T-helper 2 cell treated with Interferon-gamma antibody and Interleukin-4, amounts not matched to agents 5 μg/mL and 100 μg/mL, for 36 hours (primary cell): ENCODE data around the gene TEX35.
A peak's percentile ranks its signal among the peaks of the same experiment; 100 is the strongest.
"Not testable (repeated sequence)": the region's sequence is repeated elsewhere in the genome, so short reads cannot be mapped to it uniquely, and the experiment has no call there.

Source experiments
- DNase-seq: peaks from one replicate; pipeline ENCODE4 v3.0.0; 2021; ENCODE audit warnings: low spot score
- H3K27ac Mint-ChIP-seq: one replicate; pipeline ENCODE4 v1.8.0; 2021; ENCODE audit warnings: mild to moderate bottlenecking, mixed read lengths
- H3K27me3 Mint-ChIP-seq: one replicate; pipeline ENCODE4 v1.8.0; 2021; ENCODE audit warnings: low read depth, mixed read lengths
- H3K36me3 Mint-ChIP-seq: one replicate; pipeline ENCODE4 v1.8.0; 2021; ENCODE audit warnings: low read depth, mixed read lengths
- H3K4me1 Mint-ChIP-seq: one replicate; pipeline ENCODE4 v1.8.0; 2021; ENCODE audit warnings: low read depth, mixed read lengths
- H3K4me3 Mint-ChIP-seq: one replicate; pipeline ENCODE4 v1.8.0; 2022; ENCODE audit warnings: mild to moderate bottlenecking, moderate library complexity, mixed read lengths
- H3K9me3 Mint-ChIP-seq: one replicate; pipeline ENCODE4 v1.8.0; 2021; ENCODE audit warnings: mixed read lengths

TEX35 gene

GRCh38 chr1:178548108-178548507, 35.2 kb downstream of the TEX35 start:
- no peak for DNase-seq
- Mint-ChIP-seq H3K27ac (no peak overlapping the region), H3K4me3 (no peak overlapping the region), H3K27me3 (no peaks in the 10 kb centered on the region), H3K9me3 (no peaks in the 10 kb centered on the region), H3K36me3 (no peaks in the 10 kb centered on the region), H3K4me1 (peaks cover 3% of the 10 kb centered on the region)

GRCh38 chr1:178551307-178551706, 38.4 kb downstream of the TEX35 start:
- Mint-ChIP-seq H3K27ac (no peak overlapping the region), H3K9me3 (peaks cover 18% of the 10 kb centered on the region), H3K4me1 (no peaks in the 10 kb centered on the region), H3K36me3 (no peaks in the 10 kb centered on the region), H3K27me3 (no peaks in the 10 kb centered on the region), H3K4me3 (no peak overlapping the region)
- DNase-seq, result no peak

DNA sequence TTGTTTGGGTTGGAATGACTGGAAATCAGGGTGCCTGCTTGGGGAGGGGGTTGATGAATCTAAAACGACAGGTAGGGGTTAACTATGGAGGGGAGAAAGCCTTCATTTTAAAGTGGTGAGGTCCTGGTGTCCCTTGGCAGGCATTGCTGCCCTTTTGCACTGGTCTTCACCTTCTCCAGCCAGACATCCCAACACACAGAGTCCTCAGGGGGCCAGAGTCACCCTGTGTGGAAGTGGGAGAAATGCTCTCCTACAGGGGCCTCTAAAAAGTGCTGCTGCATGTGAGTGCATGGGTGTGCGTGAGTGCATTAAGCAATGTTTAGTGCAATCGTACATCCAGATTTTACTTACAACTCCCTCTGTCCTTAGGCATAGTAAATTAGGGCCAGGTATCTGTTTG, 39.0 kb downstream of the TEX35 start:
- Mint-ChIP-seq H3K9me3 (peaks cover 18% of the 10 kb centered on the region), H3K27ac (no peak overlapping the region), H3K4me1 (no peaks in the 10 kb centered on the region), H3K4me3 (no peak overlapping the region), H3K27me3 (no peaks in the 10 kb centered on the region), H3K36me3 (no peaks in the 10 kb centered on the region)
- DNase-seq, result no peak

GRCh38 chr1:178552856-178553255, 39.9 kb downstream of the TEX35 start:
- Mint-ChIP-seq H3K27me3 (no peaks in the 10 kb centered on the region), H3K4me1 (no peaks in the 10 kb centered on the region), H3K9me3 (peaks cover 18% of the 10 kb centered on the region), H3K27ac (no peak overlapping the region), H3K4me3 (no peak overlapping the region), H3K36me3 (no peaks in the 10 kb centered on the region)
- DNase-seq, result no peak

GRCh38 chr1:178554351-178554750, 41.4 kb downstream of the TEX35 start:
- H3K27ac Mint-ChIP-seq, DNase-seq, H3K4me3 Mint-ChIP-seq, H3K4me1 Mint-ChIP-seq, H3K27me3 Mint-ChIP-seq, H3K36me3 Mint-ChIP-seq: not testable (repeated sequence)
- peaks cover 18% of the 10 kb centered on the region for H3K9me3 Mint-ChIP-seq

- not testable (repeated sequence) for H3K36me3 Mint-ChIP-seq, H3K4me3 Mint-ChIP-seq, DNase-seq, H3K27me3 Mint-ChIP-seq, H3K27ac Mint-ChIP-seq, H3K4me1 Mint-ChIP-seq
- peaks cover 18% of the 10 kb centered on the region for H3K9me3 Mint-ChIP-seq
Measured at GRCh38 chr1:178555613-178556012, 42.7 kb downstream of the TEX35 start.

GRCh38 chr1:178558816-178559215, 45.9 kb downstream of the TEX35 start:
- not testable (repeated sequence) for H3K4me1 Mint-ChIP-seq, H3K4me3 Mint-ChIP-seq, H3K27ac Mint-ChIP-seq, DNase-seq, H3K36me3 Mint-ChIP-seq, H3K27me3 Mint-ChIP-seq
- H3K9me3 Mint-ChIP-seq, result peaks cover 15% of the 10 kb centered on the region

DNA sequence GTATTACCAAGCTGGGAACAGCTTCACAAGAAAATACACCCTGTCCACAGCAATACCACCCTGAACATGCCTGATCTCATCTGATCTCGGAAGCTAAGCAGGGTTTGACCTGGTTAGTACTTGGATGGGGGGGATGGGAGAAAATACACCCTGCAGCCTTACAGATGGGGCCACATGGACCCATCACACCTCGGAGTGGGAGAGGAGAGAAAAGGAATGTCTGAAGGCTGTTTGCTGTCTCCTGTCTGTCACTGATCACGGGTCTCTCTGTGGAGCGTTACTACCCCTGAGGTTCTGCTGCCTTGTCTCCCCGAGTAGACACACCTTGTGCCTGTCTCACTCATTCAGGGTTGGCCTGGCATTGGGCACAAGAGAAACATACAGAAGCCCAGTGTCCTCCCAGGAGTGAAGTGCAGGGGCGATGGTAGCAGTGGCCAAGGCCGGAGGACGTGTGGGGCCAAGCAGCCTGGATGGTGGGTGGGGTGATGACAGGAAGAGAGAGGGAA, 48.0 kb downstream of the TEX35 start:
- H3K36me3 Mint-ChIP-seq, result no peaks in the 10 kb centered on the region
- DNase-seq, result no peak
- H3K4me3 Mint-ChIP-seq, result no peak overlapping the region
- no peak overlapping the region for H3K27ac Mint-ChIP-seq
- H3K4me1 Mint-ChIP-seq, result no peaks in the 10 kb centered on the region
- H3K9me3 Mint-ChIP-seq, result no peaks in the 10 kb centered on the region
- peaks cover 2% of the 10 kb centered on the region for H3K27me3 Mint-ChIP-seq

- Mint-ChIP-seq H3K27me3 (peaks cover 2% of the 10 kb centered on the region), H3K36me3 (no peaks in the 10 kb centered on the region), H3K4me1 (no peaks in the 10 kb centered on the region), H3K27ac (no peak overlapping the region), H3K9me3 (no peaks in the 10 kb centered on the region), H3K4me3 (no peak overlapping the region)
- no peak for DNase-seq
Measured at GRCh38 chr1:178563099-178563820, 50.4 kb downstream of the TEX35 start.

GRCh38 chr1:178564086-178564782, 51.3 kb downstream of the TEX35 start:
- H3K27me3 Mint-ChIP-seq, result peaks cover 2% of the 10 kb centered on the region
- H3K4me3 Mint-ChIP-seq, result no peak overlapping the region
- no peaks in the 10 kb centered on the region for H3K36me3 Mint-ChIP-seq
- no peaks in the 10 kb centered on the region for H3K9me3 Mint-ChIP-seq
- DNase-seq, result no peak
- H3K27ac Mint-ChIP-seq, result no peak overlapping the region
- no peaks in the 10 kb centered on the region for H3K4me1 Mint-ChIP-seq

DNA sequence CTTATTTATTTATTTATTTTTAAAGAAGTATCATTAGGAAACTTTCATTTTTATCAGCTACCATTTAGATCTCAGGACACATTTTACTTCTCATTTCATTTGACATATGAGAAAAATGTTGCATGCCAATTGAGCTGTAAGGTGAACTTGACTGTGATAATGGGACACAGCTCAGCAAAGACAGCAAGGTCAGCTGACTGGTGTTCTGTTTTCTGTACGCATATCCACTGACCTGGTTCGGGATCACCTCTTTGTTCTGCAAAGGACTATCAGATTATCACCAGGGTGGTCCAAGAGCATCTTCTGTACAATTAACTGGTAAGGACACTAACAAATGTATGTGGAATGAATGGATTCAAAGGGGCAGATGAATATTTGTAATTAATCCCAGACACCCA, 51.9 kb downstream of the TEX35 start:
- Mint-ChIP-seq H3K27me3 (peaks cover 2% of the 10 kb centered on the region), H3K9me3 (no peaks in the 10 kb centered on the region), H3K4me1 (no peaks in the 10 kb centered on the region), H3K4me3 (no peak overlapping the region), H3K27ac (no peak overlapping the region), H3K36me3 (no peaks in the 10 kb centered on the region)
- DNase-seq, result no peak

GRCh38 chr1:178565586-178565985, 52.7 kb downstream of the TEX35 start:
- Mint-ChIP-seq H3K27ac (no peak overlapping the region), H3K9me3 (no peaks in the 10 kb centered on the region), H3K4me3 (no peak overlapping the region), H3K27me3 (peaks cover 2% of the 10 kb centered on the region), H3K4me1 (no peaks in the 10 kb centered on the region), H3K36me3 (no peaks in the 10 kb centered on the region)
- no peak for DNase-seq

- no peaks in the 10 kb centered on the region for H3K36me3 Mint-ChIP-seq
- no peaks in the 10 kb centered on the region for H3K4me1 Mint-ChIP-seq
- H3K4me3 Mint-ChIP-seq, result no peak overlapping the region
- no peak overlapping the region for H3K27ac Mint-ChIP-seq
- H3K27me3 Mint-ChIP-seq, result peaks cover 2% of the 10 kb centered on the region
- no peaks in the 10 kb centered on the region for H3K9me3 Mint-ChIP-seq
- DNase-seq, result peak; percentile 27
Measured at GRCh38 chr1:178566187-178566586, 53.3 kb downstream of the TEX35 start.

GRCh38 chr1:178571807-178572206, 58.9 kb downstream of the TEX35 start:
- DNase-seq, result no peak
- Mint-ChIP-seq H3K36me3 (no peaks in the 10 kb centered on the region), H3K4me1 (no peaks in the 10 kb centered on the region), H3K27ac (no peak overlapping the region), H3K9me3 (no peaks in the 10 kb centered on the region), H3K4me3 (no peak overlapping the region), H3K27me3 (peaks cover 3% of the 10 kb centered on the region)
